NCI-H2081 (cell line): ENCODE results near the gene DDX10.

Experiments used
- DNase-seq, 2 experiments: peaks; one replicate each; lab custom pipeline; 2025; lab: John Stamatoyannopoulos, UW

Gene DDX10

GRCh38 chr11:108983636-108984420 lies 319.0 kb downstream of the DDX10 start:
- no peak for DNase-seq

- no peak for DNase-seq
These were observed 319.7 kb downstream of the DDX10 start for GRCh38 chr11:108984523-108984922.

- DNase-seq: no peak
These were observed 320.5 kb downstream of the DDX10 start for GRCh38 chr11:108985236-108985944.

- no peak for DNase-seq
These were observed 321.0 kb downstream of the DDX10 start for GRCh38 chr11:108985945-108986279.
